ENCODE measurements around the gene SNCB. TPM values are rescaled to one million over a fixed set of nuclear protein-coding genes. Genes with fewer than 3 reads are reported as not detected.

The SNCB gene
- 0.27 TPM in 1 of 2 replicates, not detected in the other for total RNA-seq

GRCh38 chr5:176629853-176630680 is at the start of gene SNCB, which contains the start of gene EIF4E1B:
Gene SNCB, minus strand, starts transcription at chr5:176630534. Its CDS starts 880 bp downstream, at chr5:176629654.
Gene EIF4E1B, plus strand, starts transcription at chr5:176630675. Its CDS starts 12,113 bp downstream, at chr5:176642788.

GRCh38 chr5:176647030-176647842 is 16.9 kb upstream of the SNCB start, which contains the start of gene TSPAN17:
Gene TSPAN17, plus strand, starts transcription at chr5:176647484. Its CDS starts 132 bp downstream, at chr5:176647616.

GRCh38 chr5:176609724-176610434 is 20.5 kb downstream of the SNCB start, which contains the start of gene GPRIN1:
Gene GPRIN1, minus strand, starts transcription at chr5:176610156. Its CDS starts 10,322 bp downstream, at chr5:176599834.

Small RNA genes lying within 50 kb of the gene (small RNA-seq; reads per million reads assigned to genes)
- gene MIR4281: not detected

Other genes starting within 250 kb of the SNCB start
- 35.1 and 42.0 TPM in 2 replicates for gene NOP16, start 241.9 kb downstream of the SNCB start, total RNA-seq
- gene HIGD2A, start 241.8 kb downstream of the SNCB start, total RNA-seq: 37.5 and 46.7 TPM in 2 replicates
- gene CLTB, start 214.0 kb downstream of the SNCB start, total RNA-seq: 93.0 and 116 TPM in 2 replicates
- 49.3 and 56.4 TPM in 2 replicates for gene FAF2, start 182.1 kb downstream of the SNCB start, total RNA-seq
- gene RNF44, start 93.1 kb downstream of the SNCB start, total RNA-seq: 9.6 and 12.3 TPM in 2 replicates
- not detected in 2 replicates for gene CDHR2, start 81.2 kb downstream of the SNCB start, total RNA-seq
- 7.2 and 7.7 TPM in 2 replicates for gene GPRIN1, start 20.4 kb downstream of the SNCB start, total RNA-seq
- not detected in 2 replicates for gene EIF4E1B, start 141 bp upstream of the SNCB start, total RNA-seq
- 36.4 and 43.9 TPM in 2 replicates for gene TSPAN17, start 16.9 kb upstream of the SNCB start, total RNA-seq
- 0.22 and 0.66 TPM in 2 replicates for gene UNC5A, start 180.0 kb upstream of the SNCB start, total RNA-seq

All from thoracic aorta endothelial cell (primary cell).